Fibroblast of lung (primary cell): ENCODE measurements around the gene OGN. TPM values are rescaled to one million over a fixed set of nuclear protein-coding genes. Genes with fewer than 3 reads are reported as not detected.
A peak's percentile ranks its signal among the peaks of the same experiment; 100 is the strongest.

ENCODE experiments used
- DNase-seq, 2 donors: peaks; one replicate each; pipeline versions ENCODE4 v3.0.0 to v3.0.0-alpha.2; 2010; ENCODE audit warnings: low read depth in 2 of 2
- H2AFZ ChIP-seq: 2 replicates; pipeline ENCODE4 v1.5.1; 2012; ENCODE audit warnings: low read length, control low read depth, inconsistent platforms
- H3K27ac ChIP-seq: 2 replicates; pipeline ENCODE4 v1.5.1; 2011; ENCODE audit warnings: low read length, control low read depth; ENCODE audit not compliant: insufficient read depth
- H3K27me3 ChIP-seq: 2 replicates; pipeline ENCODE4 v1.5.1; 2011; ENCODE audit warnings: mild to moderate bottlenecking, low read length; ENCODE audit not compliant: control insufficient read depth, insufficient read depth
- H3K36me3 ChIP-seq: 2 replicates; pipeline ENCODE4 v1.5.1; 2011; ENCODE audit warnings: low read length; ENCODE audit not compliant: control insufficient read depth, insufficient read depth
- H3K4me1 ChIP-seq: 2 replicates; pipeline ENCODE4 v1.5.1; 2011; ENCODE audit warnings: low read length; ENCODE audit not compliant: control insufficient read depth, insufficient read depth; ENCODE audit errors: extremely low read depth
- H3K4me2 ChIP-seq: 2 replicates; pipeline ENCODE4 v1.5.1; 2011; ENCODE audit warnings: low read length, control low read depth; ENCODE audit not compliant: insufficient read depth; ENCODE audit errors: extremely low read depth
- H3K4me3 ChIP-seq, 4 experiments: fragments of 200-600 bp in 1 of 4; sonication (generic) in 1 of 4; replicated peaks in 1 of 4; 2 replicates each; pipeline ENCODE4 v1.5.1; 2011 to 2016; ENCODE audit warnings: low read length in 4 of 4, low read depth in 3 of 4, mild to moderate bottlenecking in 3 of 4, control low read depth in 2 of 4, inconsistent platforms in 1 of 4, mixed read lengths in 1 of 4; ENCODE audit not compliant: insufficient read depth in 1 of 4; ENCODE audit errors: control extremely low read depth in 1 of 4
- H3K79me2 ChIP-seq: 2 replicates; pipeline ENCODE4 v1.5.1; 2012; ENCODE audit warnings: mild to moderate bottlenecking, low read length, inconsistent platforms; ENCODE audit not compliant: control insufficient read depth, insufficient read depth
- H3K9ac ChIP-seq: 2 replicates; pipeline ENCODE4 v1.5.1; 2011; ENCODE audit warnings: mild to moderate bottlenecking, low read length, control low read depth; ENCODE audit not compliant: insufficient read depth
- H3K9me3 ChIP-seq: 2 replicates; pipeline ENCODE4 v1.5.1; 2012; ENCODE audit warnings: low read depth, low read length; ENCODE audit not compliant: control insufficient read depth, insufficient read depth
- H4K20me1 ChIP-seq: 2 replicates; pipeline ENCODE4 v1.5.1; 2011; ENCODE audit warnings: low read length; ENCODE audit not compliant: control insufficient read depth, insufficient read depth; ENCODE audit errors: extremely low read depth
- CTCF ChIP-seq, 2 donors: IDR thresholded peaks in 1 of 2; conservative IDR thresholded peaks in 1 of 2; 1 replicate in 1 of 2; 2 replicates in 1 of 2; pipeline ENCODE4 v1.5.1; 2011 to 2012; ENCODE audit warnings: low read length in 2 of 2, control low read depth in 1 of 2, inconsistent platforms in 1 of 2, low read depth in 1 of 2, mild to moderate bottlenecking in 1 of 2
- EZH2 ChIP-seq: IDR thresholded peaks from 2 replicates; pipeline ENCODE4 v1.5.1; 2012; ENCODE audit warnings: low read length, control low read depth, mild to moderate bottlenecking; ENCODE audit errors: missing control alignments
- polyA plus RNA-seq, 2 donors: library from polyadenylated mRNA; depleted of rRNA in 1 of 2; stranded (reverse) in 1 of 2; unstranded in 1 of 2; fragments of >200 nt; gene quantifications; 2 replicates each; pipeline ENCODE4 v1.2.1, GENCODE V29; 2011 to 2012; ENCODE audit warnings: missing spikeins in 1 of 2
- total RNA-seq: library from RNA; depleted of rRNA; stranded (reverse); fragments of >200 nt; gene quantifications from 2 replicates; pipeline ENCODE4 v1.2.1, GENCODE V29; 2014

OGN gene
- total and polyA plus RNA-seq, 2 donors (not counting 1 experiment from before 2014, with no cell fraction given), result 1.2 to 1.3 TPM

GRCh38 chr9:92429836-92430235, 25.5 kb upstream of the OGN start:
- DNase-seq, result no peak
- H4K20me1 ChIP-seq, result no peaks in the 10 kb centered on the region
- no peak overlapping the region for H3K4me3 ChIP-seq
- no peak overlapping the region for H3K4me2 ChIP-seq
- H3K4me1 ChIP-seq, result no peaks in the 10 kb centered on the region
- H3K9me3 ChIP-seq, result no peaks in the 10 kb centered on the region
- H3K27me3 ChIP-seq, result no peaks in the 10 kb centered on the region
- no peak for TF ChIP-seq EZH2
- TF ChIP-seq CTCF (conservative IDR thresholded peaks at IDR 0.05 in 1 of 2, IDR thresholded peaks at IDR 0.05 in 1 of 2; ENCODE audit: low read depth in 1 of 2, low read length in 2 of 2), result no peak
- H3K79me2 ChIP-seq, result no peaks in the 10 kb centered on the region
- no peak overlapping the region for H2AFZ ChIP-seq
- no peaks in the 10 kb centered on the region for H3K36me3 ChIP-seq
- no peak overlapping the region for H3K9ac ChIP-seq
- no peak overlapping the region for H3K27ac ChIP-seq

GRCh38 chr9:92426501-92427145, 22.2 kb upstream of the OGN start:
- no peak overlapping the region for H3K4me2 ChIP-seq
- no peak overlapping the region for H2AFZ ChIP-seq
- no peaks in the 10 kb centered on the region for H4K20me1 ChIP-seq
- no peaks in the 10 kb centered on the region for H3K36me3 ChIP-seq
- H3K4me1 ChIP-seq, result no peaks in the 10 kb centered on the region
- H3K9me3 ChIP-seq, result no peaks in the 10 kb centered on the region
- no peaks in the 10 kb centered on the region for H3K79me2 ChIP-seq
- TF ChIP-seq EZH2, result no peak
- no peak for TF ChIP-seq CTCF (conservative IDR thresholded peaks at IDR 0.05 in 1 of 2, IDR thresholded peaks at IDR 0.05 in 1 of 2; ENCODE audit: low read depth in 1 of 2, low read length in 2 of 2)
- H3K27ac ChIP-seq, result no peak overlapping the region
- peak in 1 of 2 donors; percentile 9 for DNase-seq
- no peaks in the 10 kb centered on the region for H3K27me3 ChIP-seq
- H3K9ac ChIP-seq, result no peak overlapping the region
- no peak overlapping the region for H3K4me3 ChIP-seq

- peak overlapping the region; percentile 1 for H2AFZ ChIP-seq
- H3K27me3 ChIP-seq, result no peaks in the 10 kb centered on the region
- TF ChIP-seq EZH2, result no peak
- no peak for TF ChIP-seq CTCF (conservative IDR thresholded peaks at IDR 0.05 in 1 of 2, IDR thresholded peaks at IDR 0.05 in 1 of 2; ENCODE audit: low read depth in 1 of 2, low read length in 2 of 2)
- H3K27ac ChIP-seq, result no peak overlapping the region
- no peaks in the 10 kb centered on the region for H3K36me3 ChIP-seq
- no peak overlapping the region for H3K4me3 ChIP-seq
- H3K4me1 ChIP-seq, result no peaks in the 10 kb centered on the region
- H3K4me2 ChIP-seq, result no peak overlapping the region
- DNase-seq, result peak; percentile 60 to 81
- no peak overlapping the region for H3K9ac ChIP-seq
- H3K79me2 ChIP-seq, result no peaks in the 10 kb centered on the region
- no peaks in the 10 kb centered on the region for H4K20me1 ChIP-seq
- no peaks in the 10 kb centered on the region for H3K9me3 ChIP-seq
Measured at GRCh38 chr9:92425474-92425873, 21.1 kb upstream of the OGN start.
